Effector CD4-positive, alpha-beta T cell (primary cell): ENCODE data around the gene TXNDC8. TPM values are rescaled to one million over a fixed set of nuclear protein-coding genes. Genes with fewer than 3 reads are reported as not detected.
"Not testable (repeated sequence)": the region's sequence is repeated elsewhere in the genome, so short reads cannot be mapped to it uniquely, and the experiment has no call there.

Experiments used
- DNase-seq: peaks from one replicate; pipeline ENCODE4 v3.0.0-alpha.2; 2020
- total RNA-seq: gene quantifications from one replicate; lab custom pipeline; 2026; lab: John Stamatoyannopoulos, UW

Gene TXNDC8
- not detected for total RNA-seq

- no peak for DNase-seq
Observed at GRCh38 chr9:110337727-110338126, at the start of gene TXNDC8. TXNDC8 (minus strand) TSS chr9:110337863.

DNA sequence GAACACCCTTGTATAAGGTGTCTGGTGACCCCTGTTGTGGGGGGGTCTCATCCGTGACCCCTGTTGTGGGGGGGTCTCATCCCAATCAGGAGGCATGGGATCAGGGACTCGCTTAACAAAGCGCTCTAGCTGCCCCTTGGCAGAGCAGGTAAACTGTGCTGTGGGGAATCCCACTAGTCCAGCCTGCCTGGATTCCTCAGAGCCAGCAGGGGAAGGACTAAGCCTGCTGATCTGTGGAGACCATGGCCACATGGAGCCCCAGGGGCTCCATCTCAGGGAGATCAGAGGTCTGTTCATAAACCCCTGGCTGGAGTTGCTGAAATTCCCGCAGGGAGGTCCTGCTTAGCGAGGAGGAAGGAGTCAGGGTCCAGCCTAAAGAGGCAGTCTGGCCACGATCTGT is 45.8 kb upstream of the TXNDC8 start:
- DNase-seq, result no peak

GRCh38 chr9:110382731-110383130 is 45.1 kb upstream of the TXNDC8 start:
- no peak for DNase-seq

GRCh38 chr9:110371411-110372007 is 33.8 kb upstream of the TXNDC8 start:
- DNase-seq, result no peak

- no peak for DNase-seq
Observed at GRCh38 chr9:110370315-110370714, 32.7 kb upstream of the TXNDC8 start.

DNA sequence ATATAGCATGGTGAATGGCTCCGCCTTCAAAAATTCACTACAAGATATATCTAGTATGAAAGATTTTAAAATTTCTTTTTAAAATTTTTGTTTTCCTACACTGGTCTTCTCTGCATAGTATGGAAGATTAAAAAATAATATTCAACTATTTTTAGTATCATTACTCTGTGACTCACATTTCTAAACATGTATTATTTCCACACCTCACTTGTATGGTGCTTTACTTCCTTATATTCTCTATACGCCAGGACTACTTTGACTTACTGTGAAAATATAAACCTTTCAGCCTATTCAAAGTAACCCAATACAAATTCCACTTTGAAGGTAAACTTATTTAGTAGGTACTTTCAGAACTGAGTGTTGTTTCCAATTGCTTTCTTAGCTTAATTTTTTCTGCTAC is 26.8 kb upstream of the TXNDC8 start:
- DNase-seq, result no peak

DNA sequence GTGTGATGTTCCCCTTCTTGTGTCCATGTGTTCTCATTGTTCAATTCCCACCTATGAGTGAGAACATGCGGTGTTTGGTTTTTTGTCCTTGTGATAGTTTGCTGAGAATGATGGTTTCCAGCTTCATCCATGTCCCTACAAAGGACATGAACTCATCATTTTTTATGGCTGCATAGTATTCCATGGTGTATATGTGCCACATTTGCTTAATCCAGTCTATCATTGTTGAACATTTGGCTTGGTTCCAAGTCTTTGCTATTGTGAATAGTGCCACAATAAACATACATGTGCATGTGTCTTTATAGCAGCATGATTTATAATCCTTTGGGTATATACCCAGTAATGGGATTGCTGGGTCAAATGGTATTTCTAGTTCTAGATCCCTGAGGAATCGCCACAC is 21.3 kb upstream of the TXNDC8 start:
- not testable (repeated sequence) for DNase-seq

DNA sequence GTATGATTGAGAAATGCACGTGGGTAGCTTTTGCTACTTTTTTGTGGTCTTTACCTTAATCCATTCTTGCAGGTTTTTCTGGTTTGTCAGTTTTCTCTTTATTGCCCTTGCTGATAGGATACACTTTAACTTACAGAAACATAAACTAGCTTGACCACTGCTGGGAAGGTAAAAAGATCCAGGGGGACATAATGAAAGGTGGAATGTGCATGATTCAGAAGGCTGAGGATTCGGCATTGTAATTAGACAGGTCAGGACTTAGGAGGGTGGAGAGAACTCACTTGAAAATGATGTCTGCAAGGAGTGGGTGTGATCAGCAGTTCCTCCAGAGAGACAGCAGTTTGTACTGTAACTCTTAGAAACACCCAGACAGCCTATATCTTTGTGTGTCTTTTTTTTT is 19.8 kb upstream of the TXNDC8 start:
- DNase-seq, result no peak

GRCh38 chr9:110356639-110357395 is 19.2 kb upstream of the TXNDC8 start:
- no peak for DNase-seq

GRCh38 chr9:110355911-110356310 is 18.2 kb upstream of the TXNDC8 start:
- DNase-seq, result no peak

GRCh38 chr9:110351009-110351467 is 13.4 kb upstream of the TXNDC8 start:
- DNase-seq, result no peak

GRCh38 chr9:110346325-110346724 is 8.7 kb upstream of the TXNDC8 start:
- no peak for DNase-seq

DNA sequence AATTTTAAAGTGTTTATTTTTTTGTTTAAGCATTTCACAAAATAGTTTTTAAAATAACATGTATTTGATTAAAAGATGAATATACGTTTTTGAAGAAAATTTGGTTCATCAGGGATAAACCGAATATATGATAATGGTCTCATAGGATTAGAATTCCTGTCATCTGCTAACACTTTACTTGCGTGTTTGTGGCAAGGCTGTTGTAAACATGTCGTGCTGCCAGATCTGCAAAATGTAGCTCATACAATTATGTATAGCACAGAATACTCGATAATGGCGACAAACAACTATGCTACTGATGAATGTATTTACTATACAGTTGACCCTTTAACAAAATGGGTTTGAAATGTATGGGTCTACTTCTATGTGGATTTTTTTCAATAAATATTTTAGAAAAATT is 7.2 kb upstream of the TXNDC8 start:
- DNase-seq, result no peak

- no peak for DNase-seq
Observed at GRCh38 chr9:110343551-110343950, 5.9 kb upstream of the TXNDC8 start.

GRCh38 chr9:110340306-110340705 is 2.6 kb upstream of the TXNDC8 start:
- no peak for DNase-seq

DNA sequence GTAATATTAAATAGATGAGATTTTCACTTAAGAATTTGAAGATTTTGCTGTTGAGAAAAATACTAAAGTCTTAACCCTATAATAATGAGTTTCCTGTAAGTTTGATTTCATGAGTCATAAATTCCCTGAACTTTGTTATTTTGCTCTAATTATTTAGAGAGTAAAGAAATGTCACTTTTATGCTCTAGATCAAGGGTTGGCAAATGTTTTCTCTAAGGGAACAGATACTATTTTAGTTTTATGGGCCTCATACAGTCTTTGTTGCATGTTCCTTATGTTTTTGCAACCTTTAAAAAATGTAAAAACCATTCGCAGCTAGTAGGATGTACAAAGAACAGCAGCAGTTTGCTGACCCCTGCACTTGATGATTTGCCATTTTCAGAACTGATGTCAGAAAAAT is 480 bp upstream of the TXNDC8 start:
- no peak for DNase-seq

DNA sequence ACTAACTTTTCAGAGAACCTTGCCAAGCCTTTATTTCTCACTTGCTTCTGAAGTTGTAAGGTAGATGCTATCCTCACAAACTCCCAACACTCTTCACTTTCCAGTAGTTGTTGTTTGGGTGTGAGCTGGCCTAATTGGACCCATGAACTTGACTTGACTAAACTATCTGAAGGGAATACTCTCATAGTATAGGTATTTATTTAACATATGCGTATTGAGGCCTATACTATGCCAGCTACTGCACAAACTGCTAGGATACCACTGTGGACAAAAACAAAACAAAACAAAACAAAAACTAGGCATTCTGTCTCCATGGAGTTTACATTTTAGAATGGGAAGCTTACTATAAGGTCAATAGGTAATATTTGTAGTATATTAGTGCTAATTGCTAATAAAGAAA is 1.3 kb downstream of the TXNDC8 start:
- DNase-seq, result no peak

DNA sequence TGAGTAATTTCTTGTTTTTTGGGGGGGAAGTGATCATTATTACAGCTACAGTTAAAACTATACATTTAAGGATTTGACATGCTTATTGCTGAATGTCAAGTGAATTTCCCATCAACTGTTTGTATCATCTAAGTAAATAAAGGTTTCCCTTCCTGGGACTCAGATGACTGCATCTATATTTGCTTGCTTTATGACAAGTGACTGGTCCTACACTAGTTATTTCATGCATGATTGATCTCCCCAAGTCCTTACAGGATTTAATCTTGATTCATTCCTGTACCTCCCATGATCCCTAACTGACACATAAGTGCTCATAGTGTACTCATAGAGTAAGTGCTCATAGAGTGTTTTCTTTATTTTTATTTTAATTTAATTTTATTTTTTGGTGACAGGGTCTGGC is 2.8 kb downstream of the TXNDC8 start:
- no peak for DNase-seq

- no peak for DNase-seq
Observed at GRCh38 chr9:110334183-110334582, 3.5 kb downstream of the TXNDC8 start.

- no peak for DNase-seq
Observed at GRCh38 chr9:110332766-110333165, 4.9 kb downstream of the TXNDC8 start.

- no peak for DNase-seq
Observed at GRCh38 chr9:110330484-110331105, 7.1 kb downstream of the TXNDC8 start.

DNA sequence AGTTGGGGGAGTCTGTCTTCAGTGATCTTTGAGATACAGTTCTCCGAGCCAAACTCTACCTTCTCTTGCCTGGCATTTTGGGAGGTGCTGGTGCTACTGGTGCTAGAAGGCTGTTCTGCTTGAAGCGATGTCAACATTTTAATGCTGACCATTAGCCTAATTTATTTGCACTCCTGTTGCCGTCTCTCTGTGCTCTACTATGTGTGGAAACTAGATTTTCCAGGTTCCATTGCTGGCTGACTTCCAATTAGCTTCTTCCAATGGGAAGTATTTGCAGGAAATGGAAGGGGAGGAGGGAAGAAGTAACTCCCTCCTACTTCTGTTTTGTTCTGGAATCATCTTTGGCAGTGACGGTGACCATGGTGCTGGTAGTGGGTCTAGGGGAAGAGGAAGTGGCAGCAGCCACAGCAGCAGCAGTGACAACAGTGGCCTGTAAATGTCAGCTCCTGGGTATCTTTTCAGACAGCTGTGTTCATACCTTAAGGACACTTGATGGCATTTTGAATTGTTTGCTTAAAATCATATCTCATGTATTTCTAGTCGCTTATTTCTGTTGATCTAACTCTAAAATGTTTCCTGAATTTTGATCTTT is 7.9 kb downstream of the TXNDC8 start:
- no peak for DNase-seq

DNA sequence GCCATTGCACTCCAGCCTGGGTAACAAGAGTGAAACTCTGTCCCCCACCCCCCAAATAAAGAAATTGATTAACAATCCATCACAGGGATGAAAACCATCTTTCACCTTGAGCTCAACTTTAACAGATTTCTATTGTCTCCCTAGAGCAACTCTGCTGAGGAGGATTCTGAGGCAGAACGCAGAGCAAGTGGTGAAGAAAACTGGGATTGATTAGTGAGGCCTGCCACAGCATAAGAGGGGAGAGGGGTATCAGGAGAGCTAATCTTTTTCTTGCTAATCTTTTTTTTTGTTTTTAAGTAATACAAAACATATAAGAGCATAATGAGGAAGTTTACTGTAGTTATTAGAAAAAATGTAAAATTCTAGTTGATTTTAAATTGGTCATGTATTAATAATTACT is 8.9 kb downstream of the TXNDC8 start:
- DNase-seq, result no peak

- no peak for DNase-seq
Observed at GRCh38 chr9:110327716-110328115, 9.9 kb downstream of the TXNDC8 start.
